DOHH2 (cell line): ENCODE results near the gene KCNN1.

Experiments used
- EZH2phosphoT487 ChIP-seq: fragments of 200-600 bp; sonication (generic); IDR thresholded peaks from 2 replicates; pipeline ENCODE4 v1.6.1; 2017; ENCODE audit warnings: borderline replicate concordance, mild to moderate bottlenecking, antibody characterized with exemption, low read length, moderate library complexity, mixed read lengths
- TF ChIP-seq, protein P1 (sequence below): fragments of 200-600 bp; sonication (generic); IDR thresholded peaks from one replicate; pipeline ENCODE4 v1.5.1; 2014; ENCODE audit warnings: antibody characterized with exemption, mild to moderate bottlenecking, low read depth, low read length; ENCODE audit not compliant: poor library complexity, severe bottlenecking

DNA sequence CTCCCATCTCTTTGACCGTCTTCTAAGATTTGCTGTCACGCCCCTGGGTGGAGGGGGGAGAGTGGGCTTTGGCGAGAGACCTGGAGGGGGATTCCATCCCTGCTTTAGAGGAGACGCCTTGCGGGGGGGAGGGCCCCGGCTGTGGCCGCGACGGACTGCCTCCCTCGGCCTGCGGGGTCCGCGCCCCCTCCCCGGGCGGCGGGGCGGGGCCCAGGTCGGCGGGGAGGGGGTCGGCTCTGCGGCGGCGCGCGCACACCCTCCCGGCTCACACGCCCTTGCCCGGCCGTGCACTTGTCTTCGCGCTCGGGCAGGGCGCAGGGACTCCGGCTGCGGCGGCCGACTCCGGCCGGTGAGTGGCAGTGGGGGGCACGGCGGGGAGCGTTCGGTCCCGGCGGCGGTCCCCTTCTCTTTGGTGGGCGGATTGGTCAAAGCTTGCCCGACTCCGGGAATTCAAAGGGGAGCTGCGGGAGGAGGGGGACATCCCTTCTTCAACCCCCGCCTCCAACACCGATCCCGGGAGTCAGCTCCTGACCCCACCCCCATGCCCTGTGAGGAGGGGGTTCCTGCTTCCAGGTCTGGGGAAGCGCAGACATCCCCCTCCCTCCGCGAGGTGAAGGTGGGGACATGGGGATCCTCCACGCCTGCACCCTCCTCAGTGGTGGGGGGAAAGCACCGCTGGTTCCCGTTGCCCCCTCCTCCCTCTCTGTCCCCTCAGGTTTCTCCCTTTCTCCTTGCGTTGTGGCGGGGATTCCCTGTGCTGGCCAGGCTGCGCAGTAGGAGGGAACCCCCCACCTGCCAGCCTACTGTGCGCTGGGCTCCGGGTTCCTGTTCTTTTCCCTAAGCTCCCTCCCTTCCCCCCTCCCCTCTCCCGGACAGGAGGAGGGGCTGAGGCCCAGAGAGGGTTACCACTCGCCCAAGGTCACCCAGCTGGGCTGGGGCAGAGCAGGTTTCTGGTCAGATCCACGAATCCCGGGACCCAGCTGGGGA, 14.6 kb upstream of the KCNN1 start:
- TF ChIP-seq, protein P1, sequence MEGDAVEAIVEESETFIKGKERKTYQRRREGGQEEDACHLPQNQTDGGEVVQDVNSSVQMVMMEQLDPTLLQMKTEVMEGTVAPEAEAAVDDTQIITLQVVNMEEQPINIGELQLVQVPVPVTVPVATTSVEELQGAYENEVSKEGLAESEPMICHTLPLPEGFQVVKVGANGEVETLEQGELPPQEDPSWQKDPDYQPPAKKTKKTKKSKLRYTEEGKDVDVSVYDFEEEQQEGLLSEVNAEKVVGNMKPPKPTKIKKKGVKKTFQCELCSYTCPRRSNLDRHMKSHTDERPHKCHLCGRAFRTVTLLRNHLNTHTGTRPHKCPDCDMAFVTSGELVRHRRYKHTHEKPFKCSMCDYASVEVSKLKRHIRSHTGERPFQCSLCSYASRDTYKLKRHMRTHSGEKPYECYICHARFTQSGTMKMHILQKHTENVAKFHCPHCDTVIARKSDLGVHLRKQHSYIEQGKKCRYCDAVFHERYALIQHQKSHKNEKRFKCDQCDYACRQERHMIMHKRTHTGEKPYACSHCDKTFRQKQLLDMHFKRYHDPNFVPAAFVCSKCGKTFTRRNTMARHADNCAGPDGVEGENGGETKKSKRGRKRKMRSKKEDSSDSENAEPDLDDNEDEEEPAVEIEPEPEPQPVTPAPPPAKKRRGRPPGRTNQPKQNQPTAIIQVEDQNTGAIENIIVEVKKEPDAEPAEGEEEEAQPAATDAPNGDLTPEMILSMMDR, result no peak
- TF ChIP-seq EZH2phosphoT487, result peak; percentile 94
